NCI-H510A (cell line): Measurements from ENCODE around the gene TOGARAM2.

ENCODE experiments used
- DNase-seq: peaks from one replicate; lab custom pipeline; 2025; lab: John Stamatoyannopoulos, UW

Gene TOGARAM2

GRCh38 chr2:28981016-28981441 is at the start of gene TOGARAM2:
TOGARAM2 (plus strand) TSS chr2:28981298; CDS start chr2:28994835, 13,537 bp downstream.
- DNase-seq = peak; percentile 39

GRCh38 chr2:28934769-28935168 is 46.3 kb upstream of the TOGARAM2 start:
- no peak for DNase-seq

- no peak for DNase-seq
Observed at GRCh38 chr2:28941008-28941407, 40.1 kb upstream of the TOGARAM2 start.

- DNase-seq = no peak
Observed at GRCh38 chr2:28944535-28945248, 36.4 kb upstream of the TOGARAM2 start.

GRCh38 chr2:28948160-28948559 is 32.9 kb upstream of the TOGARAM2 start:
- DNase-seq = no peak

GRCh38 chr2:28949190-28949589 is 31.9 kb upstream of the TOGARAM2 start:
- DNase-seq = no peak

- no peak for DNase-seq
Observed at GRCh38 chr2:28949617-28950305, 31.3 kb upstream of the TOGARAM2 start.

- DNase-seq = no peak
Observed at GRCh38 chr2:28950941-28951630, 30.0 kb upstream of the TOGARAM2 start.

- DNase-seq = no peak
Observed at GRCh38 chr2:28951910-28952835, 28.9 kb upstream of the TOGARAM2 start.

GRCh38 chr2:28952836-28953211 is 28.3 kb upstream of the TOGARAM2 start:
- no peak for DNase-seq

GRCh38 chr2:28955467-28955866 is 25.6 kb upstream of the TOGARAM2 start:
- DNase-seq = no peak

GRCh38 chr2:28956415-28956826 is 24.7 kb upstream of the TOGARAM2 start:
- no peak for DNase-seq

GRCh38 chr2:28956890-28957289 is 24.2 kb upstream of the TOGARAM2 start:
- no peak for DNase-seq

GRCh38 chr2:28958689-28959088 is 22.4 kb upstream of the TOGARAM2 start:
- peak; percentile 33 for DNase-seq

GRCh38 chr2:28960401-28960800 is 20.7 kb upstream of the TOGARAM2 start:
- no peak for DNase-seq

- no peak for DNase-seq
Observed at GRCh38 chr2:28962505-28962904, 18.6 kb upstream of the TOGARAM2 start.

- DNase-seq = no peak
Observed at GRCh38 chr2:28970464-28971160, 10.5 kb upstream of the TOGARAM2 start.

- DNase-seq = no peak
Observed at GRCh38 chr2:28972778-28973335, 8.2 kb upstream of the TOGARAM2 start.

GRCh38 chr2:28974252-28974651 is 6.8 kb upstream of the TOGARAM2 start:
- no peak for DNase-seq

- DNase-seq = no peak
Observed at GRCh38 chr2:28975671-28976070, 5.4 kb upstream of the TOGARAM2 start.

- DNase-seq = no peak
Observed at GRCh38 chr2:28976584-28976983, 4.5 kb upstream of the TOGARAM2 start.
